Breast epithelium (tissue), 4 donors: ENCODE data around the gene MYMK. TPM values are rescaled to one million over a fixed set of nuclear protein-coding genes. Genes with fewer than 3 reads are reported as not detected.

Experiments used
- DNase-seq, 2 donors: peaks; one replicate each; pipeline ENCODE4 v3.0.0-alpha.2; 2019; ENCODE audit warnings: low spot score in 2 of 2
- H3K27ac ChIP-seq, 2 donors: fragments of 200-600 bp; sonication (generic) in 1 of 2; one replicate each; pipeline ENCODE4 v1.5.1; 2016 to 2019; ENCODE audit warnings: mild to moderate bottlenecking in 1 of 2
- H3K27me3 ChIP-seq, 2 donors: fragments of 200-600 bp; sonication (generic) in 1 of 2; one replicate each; pipeline versions ENCODE4 v1.5.1 to v1.6.0; 2017 to 2019; ENCODE audit warnings: control low read depth in 1 of 2, mild to moderate bottlenecking in 1 of 2
- H3K36me3 ChIP-seq: fragments of 200-600 bp; one replicate; pipeline ENCODE4 v1.5.1; 2019
- H3K4me1 ChIP-seq, 2 donors: fragments of 200-600 bp; sonication (generic); one replicate each; pipeline ENCODE4 v1.5.1; 2016 to 2019; ENCODE audit warnings: control low read depth in 1 of 2
- H3K4me3 ChIP-seq, 3 donors: fragments of 200-600 bp; sonication (generic); 1 replicate in 2 of 3; 2 replicates in 1 of 3; pipeline ENCODE4 v1.5.1; 2016 to 2019; ENCODE audit warnings: mild to moderate bottlenecking in 3 of 3, moderate library complexity in 2 of 3
- H3K9me3 ChIP-seq, 2 donors: fragments of 200-600 bp; sonication (generic) in 1 of 2; one replicate each; pipeline ENCODE4 v1.5.1; 2016 to 2019; ENCODE audit warnings: control low read depth in 1 of 2
- POLR2A ChIP-seq: fragments of 450-650 bp; IDR thresholded peaks from one replicate; pipeline ENCODE4 v1.6.1; 2016; ENCODE audit warnings: antibody characterized with exemption, mild to moderate bottlenecking, moderate library complexity
- POLR2AphosphoS5 ChIP-seq, 3 donors: sonication (generic); formaldehyde crosslinking; IDR thresholded peaks; one replicate each; pipeline ENCODE4 v1.6.1; 2017; ENCODE audit warnings: antibody characterized with exemption in 3 of 3
- intact Hi-C: fragments of 100-400 bp; cut with DNase I; formaldehyde crosslinking; loops from one replicate; pipeline ENCODE4 v1.15.1; 2023; ENCODE audit warnings: low total_unique reads
- total RNA-seq, 3 donors: library from RNA; depleted of rRNA; stranded (reverse); fragments of >200 nt; gene quantifications; one replicate each; pipeline ENCODE4 v1.1.0, GENCODE V29; 2016
- TF ChIP-seq, protein P1 (sequence below), 3 donors: fragments of 450-650 bp; IDR thresholded peaks; one replicate each; pipeline ENCODE4 v1.5.1; 2016 to 2017; ENCODE audit warnings: antibody characterized with exemption in 3 of 3, mild to moderate bottlenecking in 3 of 3, moderate library complexity in 3 of 3

MYMK gene
- total RNA-seq, 3 donors from 2014 or later: not detected

DNA sequence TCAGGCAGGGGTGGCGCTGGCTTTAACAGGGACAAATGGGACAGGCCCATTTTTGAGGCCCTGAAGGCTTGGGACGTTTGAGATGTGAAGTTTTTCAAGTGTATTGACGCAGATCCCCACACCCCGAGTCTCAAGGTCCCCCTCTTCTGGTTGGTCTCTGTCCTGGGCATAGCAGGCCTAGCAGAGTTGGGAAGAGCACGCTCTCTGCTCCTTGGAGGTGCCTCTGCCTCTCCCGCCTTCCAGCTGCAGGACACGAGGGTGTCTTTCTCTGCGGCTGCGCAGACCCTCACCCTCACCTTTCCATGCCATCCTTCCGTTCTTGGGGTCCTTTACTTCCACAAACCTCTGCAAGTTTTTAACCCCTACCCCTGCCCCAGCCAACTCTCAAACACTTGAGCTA lies 28.4 kb upstream of the MYMK start:
- Histone ChIP-seq H3K27me3 (no peaks in the 10 kb centered on the region), H3K4me1 (no peaks in the 10 kb centered on the region), H3K9me3 (no peaks in the 10 kb centered on the region), H3K27ac (no peak overlapping the region), H3K36me3 (no peaks in the 10 kb centered on the region), H3K4me3 (no peak overlapping the region)
- intact Hi-C loops: no loop called here
- no peak for DNase-seq
- TF ChIP-seq, protein P1, sequence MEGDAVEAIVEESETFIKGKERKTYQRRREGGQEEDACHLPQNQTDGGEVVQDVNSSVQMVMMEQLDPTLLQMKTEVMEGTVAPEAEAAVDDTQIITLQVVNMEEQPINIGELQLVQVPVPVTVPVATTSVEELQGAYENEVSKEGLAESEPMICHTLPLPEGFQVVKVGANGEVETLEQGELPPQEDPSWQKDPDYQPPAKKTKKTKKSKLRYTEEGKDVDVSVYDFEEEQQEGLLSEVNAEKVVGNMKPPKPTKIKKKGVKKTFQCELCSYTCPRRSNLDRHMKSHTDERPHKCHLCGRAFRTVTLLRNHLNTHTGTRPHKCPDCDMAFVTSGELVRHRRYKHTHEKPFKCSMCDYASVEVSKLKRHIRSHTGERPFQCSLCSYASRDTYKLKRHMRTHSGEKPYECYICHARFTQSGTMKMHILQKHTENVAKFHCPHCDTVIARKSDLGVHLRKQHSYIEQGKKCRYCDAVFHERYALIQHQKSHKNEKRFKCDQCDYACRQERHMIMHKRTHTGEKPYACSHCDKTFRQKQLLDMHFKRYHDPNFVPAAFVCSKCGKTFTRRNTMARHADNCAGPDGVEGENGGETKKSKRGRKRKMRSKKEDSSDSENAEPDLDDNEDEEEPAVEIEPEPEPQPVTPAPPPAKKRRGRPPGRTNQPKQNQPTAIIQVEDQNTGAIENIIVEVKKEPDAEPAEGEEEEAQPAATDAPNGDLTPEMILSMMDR (IDR thresholded peaks at IDR 0.05): no peak

DNA sequence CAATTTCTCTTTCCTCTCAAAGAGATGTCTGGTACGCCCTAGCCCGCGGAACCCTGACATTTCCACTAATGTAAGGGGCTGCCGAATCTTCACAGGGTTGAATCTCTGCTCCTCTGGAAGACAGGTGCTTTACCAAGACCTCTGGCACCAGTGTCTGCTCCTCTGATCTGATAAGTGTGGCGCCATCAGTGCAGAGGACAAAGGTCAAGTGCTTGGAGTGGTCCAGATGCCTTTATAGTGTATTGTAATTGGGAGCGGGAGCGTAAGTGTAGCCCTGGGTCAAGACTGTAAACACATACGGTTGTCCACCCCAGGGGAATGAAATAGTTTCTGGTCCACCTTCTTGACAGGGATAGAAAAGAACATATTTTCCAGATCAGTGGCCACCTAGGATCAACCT lies 27.5 kb upstream of the MYMK start:
- Histone ChIP-seq H3K4me1 (no peaks in the 10 kb centered on the region), H3K9me3 (no peaks in the 10 kb centered on the region), H3K36me3 (no peaks in the 10 kb centered on the region), H3K4me3 (no peak overlapping the region), H3K27me3 (no peaks in the 10 kb centered on the region), H3K27ac (no peak overlapping the region)
- TF ChIP-seq POLR2AphosphoS5 (IDR thresholded peaks at IDR 0.05): no peak
- no peak for TF ChIP-seq POLR2A
- TF ChIP-seq, protein P1 (IDR thresholded peaks at IDR 0.05): no peak
- intact Hi-C loops: no loop called here
- DNase-seq: no peak

DNA sequence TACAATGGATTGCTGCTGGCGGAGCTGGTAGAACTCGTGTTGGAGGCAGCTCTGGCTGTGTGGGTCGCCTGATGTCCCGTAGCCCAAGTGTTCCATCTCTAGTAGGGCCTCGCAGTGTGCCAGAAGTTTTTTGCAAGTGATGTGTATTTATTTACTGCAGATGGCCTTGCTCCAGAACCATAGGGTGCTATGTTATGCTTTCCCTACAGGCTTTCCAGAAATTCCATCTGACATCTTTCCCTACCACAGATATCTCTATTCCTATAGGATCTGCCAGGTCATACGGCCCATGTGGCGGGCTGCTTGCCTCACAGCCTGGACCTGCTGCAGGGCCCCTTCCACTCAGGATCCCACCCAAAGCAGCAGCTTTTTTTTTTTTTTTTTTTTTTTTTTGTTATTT lies 26.7 kb upstream of the MYMK start:
- TF ChIP-seq, protein P1 (IDR thresholded peaks at IDR 0.05): no peak
- Histone ChIP-seq H3K27me3 (no peaks in the 10 kb centered on the region), H3K27ac (no peak overlapping the region), H3K4me3 (no peak overlapping the region), H3K36me3 (no peaks in the 10 kb centered on the region), H3K9me3 (no peaks in the 10 kb centered on the region), H3K4me1 (no peaks in the 10 kb centered on the region)
- intact Hi-C loops: no loop called here
- DNase-seq: no peak

DNA sequence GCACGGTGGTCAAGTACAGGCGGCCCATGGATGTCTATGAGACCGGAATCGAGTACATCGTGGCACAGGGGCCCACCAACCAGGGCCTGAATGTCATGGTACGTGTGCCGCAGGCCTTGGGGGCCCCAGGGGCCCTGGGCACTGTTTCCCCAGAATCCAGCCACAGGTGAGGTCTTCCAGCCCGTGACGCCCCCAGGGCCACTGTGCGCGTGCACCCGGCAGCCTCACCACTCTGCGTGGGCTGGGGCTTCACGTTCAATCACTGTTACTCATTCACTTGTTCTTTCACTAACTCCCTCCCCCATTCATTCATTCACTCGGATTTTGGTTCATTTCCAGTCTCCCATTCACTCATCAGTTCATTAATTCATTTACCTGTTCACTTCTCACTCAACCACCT lies 22.4 kb upstream of the MYMK start:
- Histone ChIP-seq H3K27me3 (no peaks in the 10 kb centered on the region), H3K36me3 (no peaks in the 10 kb centered on the region)
- intact Hi-C loops: no loop called here

DNA sequence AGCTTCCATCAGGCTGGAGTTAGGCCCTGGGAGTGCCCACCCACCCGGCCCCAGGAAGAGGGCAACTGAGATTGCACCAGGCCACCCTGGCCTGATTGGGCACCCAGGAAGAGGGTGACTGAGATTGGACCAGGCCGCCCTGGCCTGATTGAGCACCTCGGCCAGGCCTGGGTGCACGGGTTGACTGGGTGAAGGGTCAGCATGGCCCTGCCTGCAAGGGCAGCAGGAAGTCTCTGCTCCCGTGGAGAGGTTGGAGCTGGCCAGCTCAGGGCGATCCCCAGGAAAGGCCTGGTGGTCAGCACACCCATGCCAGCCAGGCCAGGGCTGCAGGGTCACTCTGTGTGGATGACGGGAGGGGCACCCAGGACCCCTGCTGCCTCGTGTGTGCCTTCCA lies 21.5 kb upstream of the MYMK start:
- no peaks in the 10 kb centered on the region for H3K4me1 ChIP-seq
- no peak overlapping the region for H3K27ac ChIP-seq
- H3K4me3 ChIP-seq: no peak overlapping the region
- DNase-seq: no peak
- no peaks in the 10 kb centered on the region for H3K9me3 ChIP-seq
- no peaks in the 10 kb centered on the region for H3K36me3 ChIP-seq
- H3K27me3 ChIP-seq: no peaks in the 10 kb centered on the region
- no peak for TF ChIP-seq POLR2AphosphoS5 (IDR thresholded peaks at IDR 0.05)
- TF ChIP-seq POLR2A: no peak
- TF ChIP-seq, protein P1 (IDR thresholded peaks at IDR 0.05): no peak
- intact Hi-C loops: no loop called here

More for the DNA sequence above, 22.4 kb upstream of the MYMK start:
- H3K9me3 ChIP-seq: no peaks in the 10 kb centered on the region
- no peak overlapping the region for H3K27ac ChIP-seq
- no peak overlapping the region for H3K4me3 ChIP-seq
- no peak for DNase-seq
- no peak for TF ChIP-seq POLR2A
- TF ChIP-seq POLR2AphosphoS5 (IDR thresholded peaks at IDR 0.05): no peak
- TF ChIP-seq, protein P1 (IDR thresholded peaks at IDR 0.05): no peak
- H3K4me1 ChIP-seq: no peaks in the 10 kb centered on the region
